ENCODE data around the gene KIAA1614. TPM values are rescaled to one million over a fixed set of nuclear protein-coding genes. Genes with fewer than 3 reads are reported as not detected.

Gene KIAA1614
- total RNA-seq, 1 donor from 2014 or later: 8.2 TPM

GRCh38 chr1:180919183-180919700, 6.5 kb downstream of the KIAA1614 start:
- no peaks in the 10 kb centered on the region for H3K9me3 Mint-ChIP-seq (ENCODE audit: low read depth)
- peaks cover 3% of the 10 kb centered on the region for H3K36me3 Mint-ChIP-seq (ENCODE audit: low read depth)
- no peak for DNase-seq (ENCODE audit: low spot score)
- TF ChIP-seq CTCF (IDR thresholded peaks at IDR 0.05): no peak
- peaks cover 20% of the 10 kb centered on the region for H3K4me1 Mint-ChIP-seq (ENCODE audit: low read depth)
- no peak overlapping the region for H3K27ac Mint-ChIP-seq (ENCODE audit: unreplicated experiment)
- H3K4me3 Mint-ChIP-seq (ENCODE audit: unreplicated experiment): no peak overlapping the region
- H3K27me3 Mint-ChIP-seq (ENCODE audit: low read depth): no peaks in the 10 kb centered on the region

GRCh38 chr1:180920193-180920592, 7.5 kb downstream of the KIAA1614 start:
- Mint-ChIP-seq H3K36me3 (ENCODE audit: low read depth) (peaks cover 3% of the 10 kb centered on the region), H3K27me3 (ENCODE audit: low read depth) (no peaks in the 10 kb centered on the region), H3K9me3 (ENCODE audit: low read depth) (no peaks in the 10 kb centered on the region), H3K4me1 (ENCODE audit: low read depth) (peaks cover 23% of the 10 kb centered on the region), H3K4me3 (ENCODE audit: unreplicated experiment) (no peak overlapping the region), H3K27ac (ENCODE audit: unreplicated experiment) (no peak overlapping the region)
- peak; percentile 67 for DNase-seq (ENCODE audit: low spot score)
- no peak for TF ChIP-seq CTCF (IDR thresholded peaks at IDR 0.05)

- Mint-ChIP-seq H3K36me3 (ENCODE audit: low read depth) (peaks cover 3% of the 10 kb centered on the region), H3K4me3 (ENCODE audit: unreplicated experiment) (no peak overlapping the region), H3K9me3 (ENCODE audit: low read depth) (no peaks in the 10 kb centered on the region), H3K4me1 (ENCODE audit: low read depth) (peaks cover 28% of the 10 kb centered on the region), H3K27me3 (ENCODE audit: low read depth) (no peaks in the 10 kb centered on the region), H3K27ac (ENCODE audit: unreplicated experiment) (no peak overlapping the region)
- peak; percentile 54 for TF ChIP-seq CTCF (IDR thresholded peaks at IDR 0.05)
- no peak for DNase-seq (ENCODE audit: low spot score)
Observed at GRCh38 chr1:180920702-180921101, 8.0 kb downstream of the KIAA1614 start.

GRCh38 chr1:180921386-180921785, 8.7 kb downstream of the KIAA1614 start:
- Mint-ChIP-seq H3K4me3 (ENCODE audit: unreplicated experiment) (no peak overlapping the region), H3K36me3 (ENCODE audit: low read depth) (peaks cover 3% of the 10 kb centered on the region), H3K27ac (ENCODE audit: unreplicated experiment) (no peak overlapping the region), H3K9me3 (ENCODE audit: low read depth) (no peaks in the 10 kb centered on the region), H3K4me1 (ENCODE audit: low read depth) (peaks cover 34% of the 10 kb centered on the region), H3K27me3 (ENCODE audit: low read depth) (no peaks in the 10 kb centered on the region)
- peak; percentile 63 for DNase-seq (ENCODE audit: low spot score)
- TF ChIP-seq CTCF (IDR thresholded peaks at IDR 0.05): no peak

- Mint-ChIP-seq H3K9me3 (ENCODE audit: low read depth) (no peaks in the 10 kb centered on the region), H3K4me1 (ENCODE audit: low read depth) (peaks cover 41% of the 10 kb centered on the region), H3K4me3 (ENCODE audit: unreplicated experiment) (no peak overlapping the region), H3K36me3 (ENCODE audit: low read depth) (peaks cover 3% of the 10 kb centered on the region), H3K27me3 (ENCODE audit: low read depth) (no peaks in the 10 kb centered on the region), H3K27ac (ENCODE audit: unreplicated experiment) (no peak overlapping the region)
- peak; percentile 62 for DNase-seq (ENCODE audit: low spot score)
- no peak for TF ChIP-seq CTCF (IDR thresholded peaks at IDR 0.05)
Observed at GRCh38 chr1:180921891-180922630, 9.4 kb downstream of the KIAA1614 start.
